HG02840 (cell line): ENCODE measurements around the gene LRP8.
"Not testable (repeated sequence)": the region's sequence is repeated elsewhere in the genome, so short reads cannot be mapped to it uniquely, and the experiment has no call there.

Experiments
- ATAC-seq: cut with Tn5 transposase; IDR thresholded peaks from one replicate; pipeline ENCODE4 v1.9.1; 2021; ENCODE audit warnings: mild to moderate bottlenecking, moderate library complexity, moderate number of reproducible peaks; ENCODE audit not compliant: unreplicated experiment, low FRiP score

The LRP8 gene

GRCh38 chr1:53238197-53239155 lies 89.4 kb downstream of the LRP8 start, which contains the start of gene MAGOH:
Gene MAGOH, minus strand, starts transcription at chr1:53238518. Its CDS starts 70 bp downstream, at chr1:53238448.
- peak; percentile 94 for ATAC-seq

DNA sequence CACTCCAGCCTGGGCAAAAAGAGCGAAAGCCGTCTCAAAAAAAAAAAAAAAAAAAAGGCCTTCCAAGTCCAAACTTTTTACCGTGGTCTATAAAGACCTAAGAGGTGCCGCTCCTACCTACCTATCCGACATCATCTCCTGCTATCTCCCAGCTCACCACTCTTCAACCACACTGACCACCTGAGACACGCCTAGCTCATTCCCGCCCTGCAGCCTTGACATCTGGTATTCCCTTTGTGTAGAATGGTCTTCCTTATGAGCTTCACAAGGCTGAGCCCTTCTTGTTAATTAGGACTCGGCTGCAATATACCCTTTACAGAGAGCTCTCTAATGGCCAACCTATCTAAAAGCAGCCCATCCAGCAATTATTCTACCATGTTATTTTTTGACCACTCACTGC lies 90.2 kb downstream of the LRP8 start:
- ATAC-seq: no peak

DNA sequence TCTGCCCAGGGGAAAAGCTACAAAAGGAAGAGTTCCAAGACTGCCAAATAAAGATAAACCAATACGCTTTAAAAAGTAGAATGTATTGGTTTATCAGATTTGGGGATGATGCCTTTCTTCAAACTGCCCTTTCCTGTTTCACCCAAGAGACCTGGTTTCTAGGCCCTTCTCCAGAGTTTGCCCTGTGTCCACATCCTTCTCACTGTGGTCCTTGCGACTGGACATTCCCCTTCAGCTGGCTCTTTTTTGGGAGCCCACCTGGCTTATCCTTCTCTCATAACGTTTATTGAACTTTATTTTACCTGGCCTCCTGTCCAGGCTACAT lies 106.9 kb downstream of the LRP8 start:
- ATAC-seq: no peak

- ATAC-seq: peak; percentile 88
Observed at GRCh38 chr1:53220171-53220961, 107.5 kb downstream of the LRP8 start, which contains the start of gene CZIB. Gene CZIB, minus strand, starts transcription at chr1:53220634. Its CDS starts 59 bp downstream, at chr1:53220575.

DNA sequence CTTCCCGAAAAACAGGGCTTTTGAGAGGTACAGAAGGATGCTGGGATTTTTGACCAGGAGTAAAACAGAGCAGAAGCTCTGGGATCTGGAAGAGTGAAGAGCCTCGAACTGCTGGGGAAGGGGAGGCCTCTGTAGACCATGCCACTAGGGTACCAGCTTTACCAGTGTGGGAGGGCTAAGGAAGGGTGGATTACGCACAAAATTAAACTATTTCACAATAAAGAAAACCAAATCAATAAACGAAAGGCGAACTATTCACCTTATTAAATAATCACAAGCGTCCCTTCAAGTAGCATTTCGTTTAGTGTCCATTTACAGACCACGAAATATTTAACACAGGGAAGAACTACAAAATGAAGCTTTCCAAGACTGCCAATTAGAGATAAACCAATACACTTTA lies 108.2 kb downstream of the LRP8 start:
- ATAC-seq: no peak

GRCh38 chr1:53218201-53218600 lies 109.7 kb downstream of the LRP8 start:
- ATAC-seq: no peak

- no peak for ATAC-seq
Observed at GRCh38 chr1:53214376-53214940, 113.4 kb downstream of the LRP8 start.

DNA sequence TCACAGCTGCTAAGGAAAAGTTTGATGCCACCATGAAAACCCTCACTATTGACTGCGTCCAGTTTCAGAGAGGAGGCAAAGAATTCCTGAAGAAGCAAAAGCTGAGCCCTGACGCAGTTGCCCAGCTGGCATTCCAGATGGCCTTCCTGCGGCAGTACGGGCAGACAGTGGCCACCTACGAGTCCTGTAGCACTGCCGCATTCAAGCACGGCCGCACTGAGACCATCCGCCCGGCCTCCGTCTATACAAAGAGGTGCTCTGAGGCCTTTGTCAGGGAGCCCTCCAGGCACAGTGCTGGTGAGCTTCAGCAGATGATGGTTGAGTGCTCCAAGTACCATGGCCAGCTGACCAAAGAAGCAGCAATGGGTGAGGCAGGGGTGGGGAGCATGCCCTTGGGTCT lies 116.9 kb downstream of the LRP8 start:
- ATAC-seq: no peak

DNA sequence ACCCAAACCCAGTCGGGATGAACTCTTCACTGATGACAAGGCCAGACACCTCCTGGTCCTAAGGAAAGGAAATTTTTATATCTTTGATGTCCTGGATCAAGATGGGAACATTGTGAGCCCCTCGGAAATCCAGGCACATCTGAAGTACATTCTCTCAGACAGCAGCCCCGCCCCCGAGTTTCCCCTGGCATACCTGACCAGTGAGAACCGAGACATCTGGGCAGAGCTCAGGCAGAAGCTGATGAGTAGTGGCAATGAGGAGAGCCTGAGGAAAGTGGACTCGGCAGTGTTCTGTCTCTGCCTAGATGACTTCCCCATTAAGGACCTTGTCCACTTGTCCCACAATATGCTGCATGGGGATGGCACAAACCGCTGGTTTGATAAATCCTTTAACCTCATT lies 117.5 kb downstream of the LRP8 start:
- ATAC-seq: no peak

DNA sequence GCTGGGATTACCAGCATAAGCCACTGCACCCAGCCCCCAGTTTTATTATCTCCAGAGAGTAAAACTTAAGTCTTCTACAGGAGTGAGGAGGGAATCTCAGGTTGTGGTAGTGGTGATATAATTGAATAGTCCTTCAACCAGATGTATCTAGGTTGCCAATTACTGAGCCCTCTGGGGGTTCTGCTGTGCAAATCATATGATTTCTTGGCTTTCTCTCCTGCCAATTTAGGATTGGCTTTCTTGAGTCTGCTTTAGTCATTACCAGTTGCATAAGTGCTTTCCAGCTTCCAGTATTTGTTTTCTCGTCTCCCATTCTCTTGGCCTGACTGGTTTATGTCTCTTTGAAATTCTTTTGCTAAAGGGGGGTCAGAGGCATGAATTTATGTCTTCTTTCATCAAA lies 120.1 kb downstream of the LRP8 start:
- ATAC-seq: no peak

DNA sequence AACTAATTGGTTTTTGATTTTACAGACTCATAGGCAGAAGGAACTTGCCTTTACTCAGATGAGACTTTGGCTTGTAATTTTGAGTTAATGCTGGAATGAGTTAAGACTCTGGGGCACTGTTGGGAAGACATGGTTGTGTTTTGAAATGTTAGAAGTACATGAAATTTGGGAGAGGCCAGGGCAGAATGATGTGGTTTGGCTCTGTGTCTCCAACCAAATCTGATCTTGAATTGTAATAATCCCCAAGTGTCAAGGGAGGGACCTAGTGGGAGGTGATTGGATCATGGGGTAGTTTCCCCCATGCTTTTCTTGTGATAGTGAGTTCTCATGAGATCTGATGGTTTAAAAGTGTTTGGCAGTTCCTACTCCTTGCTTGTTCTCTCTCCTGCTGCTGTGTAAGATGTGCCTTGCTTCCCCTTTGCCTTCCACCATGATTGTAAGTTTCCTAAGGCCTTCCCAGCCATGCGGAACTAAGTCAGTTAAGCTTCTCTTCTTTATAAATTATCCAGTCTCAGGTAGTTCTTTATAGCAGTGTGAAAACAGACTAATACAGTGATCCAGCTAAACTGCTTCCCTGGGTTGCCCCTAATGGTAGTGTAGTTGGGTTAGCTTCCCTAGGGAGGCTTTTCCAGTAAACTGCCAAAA lies 121.0 kb downstream of the LRP8 start:
- no peak for ATAC-seq

DNA sequence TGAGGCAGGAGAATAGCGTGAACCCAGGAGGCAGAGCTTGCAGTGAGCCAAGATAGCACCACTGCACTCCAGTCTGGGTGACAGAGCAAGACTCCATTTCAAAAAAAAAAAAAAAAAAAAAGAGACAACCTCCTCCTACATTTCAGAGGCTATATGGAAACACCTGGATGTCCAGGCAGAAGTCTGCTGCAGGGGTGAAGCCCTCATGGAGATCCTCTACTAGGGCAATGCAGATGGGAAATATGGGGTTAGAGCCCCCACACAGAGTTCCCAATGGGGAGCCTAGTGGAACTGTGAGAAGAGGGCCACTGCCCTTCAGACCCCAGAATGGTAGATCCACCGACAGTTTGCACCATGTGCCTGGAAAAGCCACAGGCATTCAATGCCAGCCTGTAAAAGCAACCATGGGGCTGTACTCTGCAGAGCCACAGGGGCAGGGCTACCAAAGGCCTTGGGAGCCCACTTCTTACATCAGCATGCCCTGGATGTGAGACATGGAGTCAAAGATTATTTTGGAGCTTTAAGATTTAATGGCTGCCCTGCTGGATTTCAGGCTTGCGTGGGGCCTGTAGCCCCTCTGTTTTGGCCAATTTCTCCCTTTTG lies 121.7 kb downstream of the LRP8 start:
- not testable (repeated sequence) for ATAC-seq

DNA sequence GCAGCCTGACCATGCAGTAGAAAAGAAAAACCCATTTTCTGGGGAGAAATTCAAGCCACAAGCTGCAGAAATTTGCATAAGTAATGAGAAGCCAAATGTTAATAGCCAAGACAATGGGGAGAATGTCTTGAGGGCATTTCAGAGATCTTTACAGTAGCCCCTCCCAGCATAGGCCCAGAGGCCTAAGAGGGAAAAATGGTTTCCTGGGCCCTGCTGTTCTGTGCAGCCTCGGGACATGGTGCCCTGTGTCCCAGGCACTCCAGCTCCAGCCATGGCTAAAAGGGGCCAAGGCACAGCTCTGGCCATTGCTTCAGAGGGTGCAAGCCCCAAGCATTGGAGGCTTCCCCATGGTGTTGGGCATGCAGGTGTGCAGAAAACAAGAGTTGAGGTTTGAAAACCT lies 122.4 kb downstream of the LRP8 start:
- ATAC-seq: not testable (repeated sequence)

GRCh38 chr1:53203466-53203865 lies 124.4 kb downstream of the LRP8 start:
- no peak for ATAC-seq

DNA sequence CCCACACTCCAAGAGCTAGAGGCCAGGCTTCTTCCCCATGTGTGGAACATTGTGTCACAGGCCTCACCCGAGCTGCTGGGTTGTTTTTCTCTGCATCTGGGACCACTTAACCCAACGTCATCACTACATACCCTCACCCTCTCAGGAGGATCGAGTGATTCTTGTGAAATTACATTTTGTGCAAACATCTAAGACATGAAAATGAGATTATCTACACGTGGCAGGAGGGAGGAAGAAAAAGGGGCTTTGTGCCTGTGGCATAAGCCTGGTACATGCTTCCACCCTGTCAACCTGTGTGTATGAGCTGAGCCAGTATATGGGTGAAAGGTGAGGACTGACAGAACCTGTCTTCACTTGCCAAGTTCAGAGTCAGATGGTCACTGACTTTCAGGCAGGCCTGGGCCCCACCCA lies 129.6 kb downstream of the LRP8 start:
- no peak for ATAC-seq

DNA sequence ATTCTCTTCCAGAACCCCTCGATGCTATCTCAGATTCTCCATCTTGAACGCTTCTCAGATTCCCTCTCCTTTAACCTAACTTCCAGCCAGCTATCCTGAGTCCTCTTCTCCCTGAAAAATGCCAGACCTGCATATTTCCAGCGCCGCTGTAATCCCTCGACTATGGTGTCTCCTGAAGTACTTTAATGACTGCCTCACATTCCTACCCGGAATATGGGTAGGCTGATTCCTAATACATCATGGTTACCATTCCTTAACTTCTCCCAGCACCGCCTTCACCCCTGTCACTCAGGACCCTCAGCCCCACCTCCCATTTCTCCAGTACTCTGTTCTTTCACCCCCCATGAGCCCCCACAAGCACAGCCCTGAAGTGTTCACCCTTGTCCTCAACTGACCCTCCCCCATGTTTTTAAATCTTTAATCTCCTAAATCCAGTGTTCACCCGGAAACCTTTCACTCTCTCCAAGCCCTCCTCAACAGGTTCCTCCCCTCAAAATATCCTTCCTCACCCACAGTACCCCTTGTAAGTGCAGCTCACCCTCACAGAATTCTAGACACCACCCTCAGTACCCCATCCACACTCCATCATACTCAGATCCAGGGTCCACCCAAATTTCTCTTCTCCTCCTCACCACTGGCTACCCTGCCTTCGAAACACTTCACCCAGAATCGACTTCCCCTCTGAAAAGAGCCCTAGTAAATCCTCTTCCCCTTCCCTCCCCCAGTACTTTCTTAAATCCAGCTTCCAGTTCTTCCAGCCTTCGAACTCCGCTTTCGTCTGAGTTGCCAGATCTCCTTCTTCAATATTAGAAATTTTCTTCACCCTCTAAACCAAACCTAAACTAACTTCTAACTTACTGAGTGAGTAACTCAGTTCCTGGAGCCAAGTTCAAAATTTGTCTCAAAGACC lies 130.3 kb downstream of the LRP8 start:
- no peak for ATAC-seq

DNA sequence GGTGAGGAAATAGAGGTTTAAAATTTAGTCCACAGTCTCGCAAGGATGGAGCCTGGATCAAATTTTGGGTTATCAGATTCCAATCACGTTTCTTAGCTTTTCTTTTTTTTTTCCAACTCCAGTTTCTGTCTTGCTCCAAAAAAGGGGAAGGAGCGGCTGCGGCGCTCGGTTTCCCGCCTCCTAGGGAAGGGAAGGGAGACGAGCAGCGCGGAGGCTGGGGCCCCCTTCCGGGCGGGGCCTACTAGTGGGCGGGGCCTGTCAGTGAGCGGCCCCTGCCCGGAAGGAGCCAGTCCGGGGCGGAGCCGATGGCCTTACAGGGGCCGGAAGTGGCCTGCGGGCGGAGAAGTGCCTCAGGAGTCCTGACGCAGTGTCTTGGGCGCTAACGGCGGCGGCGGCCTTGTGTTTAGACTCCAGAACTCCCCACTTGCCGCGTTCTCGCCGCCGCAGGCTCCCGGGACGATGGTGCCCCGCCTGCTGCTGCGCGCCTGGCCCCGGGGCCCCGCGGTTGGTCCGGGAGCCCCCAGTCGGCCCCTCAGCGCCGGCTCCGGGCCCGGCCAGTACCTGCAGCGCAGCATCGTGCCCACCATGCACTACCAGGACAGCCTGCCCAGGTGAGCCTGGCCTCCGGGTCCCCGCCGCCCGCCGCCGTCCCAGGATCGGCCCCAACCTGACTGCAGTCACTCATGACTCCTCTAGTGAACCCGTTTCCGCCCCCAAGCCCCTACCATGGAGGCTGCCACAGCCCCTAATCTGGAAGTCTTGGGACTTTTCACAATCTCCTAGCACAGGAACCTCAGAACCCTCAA lies 131.2 kb downstream of the LRP8 start, which contains the start of gene CPT2:
TSS of gene CPT2 (plus strand) at position 340 of the 806 bp plus-strand sequence. CDS start at position 460, 120 bp downstream.
- peak; percentile 98 for ATAC-seq

- peak; percentile 9 for ATAC-seq
Observed at GRCh38 chr1:53196017-53196484, 131.8 kb downstream of the LRP8 start.
